ENCODE results near the gene DNAAF9.

Gene DNAAF9

GRCh38 chr20:3410464-3410863 lies 3.0 kb upstream of the DNAAF9 start:
- H3K4me3 ChIP-seq (ENCODE audit: low read depth, low read length) = no peak overlapping the region
- H3K36me3 ChIP-seq (ENCODE audit: control insufficient read depth, insufficient read depth, low read length) = no peaks in the 10 kb centered on the region
- peaks cover 4% of the 10 kb centered on the region; the same call in 1 of the 2 replicates for H3K4me1 ChIP-seq (ENCODE audit: control insufficient read depth, insufficient read depth, low read length)
- no peaks in the 10 kb centered on the region for H3K9me3 ChIP-seq (ENCODE audit: control insufficient read depth, insufficient read depth, low read length)
- no peak overlapping the region for H3K27ac ChIP-seq (ENCODE audit: low read depth, low read length)
- no peak overlapping the region for H3K9ac ChIP-seq (ENCODE audit: low read depth, low read length)
- H3K27me3 ChIP-seq (ENCODE audit: control insufficient read depth, insufficient read depth, low read length) = peaks cover 11% of the 10 kb centered on the region; the same call in 1 of the 2 replicates

- H3K9me3 ChIP-seq (ENCODE audit: control insufficient read depth, insufficient read depth, low read length) = no peaks in the 10 kb centered on the region
- H3K27me3 ChIP-seq (ENCODE audit: control insufficient read depth, insufficient read depth, low read length) = peaks cover 11% of the 10 kb centered on the region; the same call in 1 of the 2 replicates
- no peaks in the 10 kb centered on the region for H3K36me3 ChIP-seq (ENCODE audit: control insufficient read depth, insufficient read depth, low read length)
- peaks cover 4% of the 10 kb centered on the region; the same call in 1 of the 2 replicates for H3K4me1 ChIP-seq (ENCODE audit: control insufficient read depth, insufficient read depth, low read length)
- H3K4me3 ChIP-seq (ENCODE audit: low read depth, low read length) = no peak overlapping the region
- no peak overlapping the region for H3K27ac ChIP-seq (ENCODE audit: low read depth, low read length)
- H3K9ac ChIP-seq (ENCODE audit: low read depth, low read length) = no peak overlapping the region
These were observed 1.9 kb upstream of the DNAAF9 start for GRCh38 chr20:3409417-3409816.

GRCh38 chr20:3407771-3408637 lies 535 bp upstream of the DNAAF9 start:
- Histone ChIP-seq H3K9ac (ENCODE audit: low read depth, low read length) (peak overlapping the region; percentile 40; the same call in 1 of the 2 replicates), H3K9me3 (ENCODE audit: control insufficient read depth, insufficient read depth, low read length) (no peaks in the 10 kb centered on the region), H3K4me1 (ENCODE audit: control insufficient read depth, insufficient read depth, low read length) (peaks cover 4% of the 10 kb centered on the region; the same call in 1 of the 2 replicates), H3K36me3 (ENCODE audit: control insufficient read depth, insufficient read depth, low read length) (no peaks in the 10 kb centered on the region), H3K27ac (ENCODE audit: low read depth, low read length) (no peak overlapping the region), H3K27me3 (ENCODE audit: control insufficient read depth, insufficient read depth, low read length) (peaks cover 11% of the 10 kb centered on the region; the same call in 1 of the 2 replicates), H3K4me3 (ENCODE audit: low read depth, low read length) (peak overlapping the region; percentile 76)

GRCh38 chr20:3406481-3407039 lies 909 bp downstream of the DNAAF9 start:
- peak overlapping the region; percentile 41 for H3K9ac ChIP-seq (ENCODE audit: low read depth, low read length)
- no peaks in the 10 kb centered on the region for H3K9me3 ChIP-seq (ENCODE audit: control insufficient read depth, insufficient read depth, low read length)
- peaks cover 4% of the 10 kb centered on the region; the same call in 1 of the 2 replicates for H3K4me1 ChIP-seq (ENCODE audit: control insufficient read depth, insufficient read depth, low read length)
- peak overlapping the region; percentile 60 for H3K27ac ChIP-seq (ENCODE audit: low read depth, low read length)
- H3K36me3 ChIP-seq (ENCODE audit: control insufficient read depth, insufficient read depth, low read length) = no peaks in the 10 kb centered on the region
- peaks cover 11% of the 10 kb centered on the region; the same call in 1 of the 2 replicates for H3K27me3 ChIP-seq (ENCODE audit: control insufficient read depth, insufficient read depth, low read length)
- peak overlapping the region; percentile 76 for H3K4me3 ChIP-seq (ENCODE audit: low read depth, low read length)

- Histone ChIP-seq H3K36me3 (ENCODE audit: control insufficient read depth, insufficient read depth, low read length) (no peaks in the 10 kb centered on the region), H3K4me1 (ENCODE audit: control insufficient read depth, insufficient read depth, low read length) (peaks cover 4% of the 10 kb centered on the region; the same call in 1 of the 2 replicates), H3K27me3 (ENCODE audit: control insufficient read depth, insufficient read depth, low read length) (peaks cover 11% of the 10 kb centered on the region; the same call in 1 of the 2 replicates), H3K9me3 (ENCODE audit: control insufficient read depth, insufficient read depth, low read length) (no peaks in the 10 kb centered on the region), H3K9ac (ENCODE audit: low read depth, low read length) (no peak overlapping the region), H3K4me3 (ENCODE audit: low read depth, low read length) (peak overlapping the region; percentile 76), H3K27ac (ENCODE audit: low read depth, low read length) (no peak overlapping the region)
These were observed 1.6 kb downstream of the DNAAF9 start for GRCh38 chr20:3405696-3406358.

GRCh38 chr20:3405139-3405538 lies 2.3 kb downstream of the DNAAF9 start:
- Histone ChIP-seq H3K4me1 (ENCODE audit: control insufficient read depth, insufficient read depth, low read length) (peaks cover 4% of the 10 kb centered on the region; the same call in 1 of the 2 replicates), H3K36me3 (ENCODE audit: control insufficient read depth, insufficient read depth, low read length) (no peaks in the 10 kb centered on the region), H3K9ac (ENCODE audit: low read depth, low read length) (no peak overlapping the region), H3K27ac (ENCODE audit: low read depth, low read length) (no peak overlapping the region), H3K27me3 (ENCODE audit: control insufficient read depth, insufficient read depth, low read length) (peaks cover 11% of the 10 kb centered on the region; the same call in 1 of the 2 replicates), H3K9me3 (ENCODE audit: control insufficient read depth, insufficient read depth, low read length) (no peaks in the 10 kb centered on the region), H3K4me3 (ENCODE audit: low read depth, low read length) (no peak overlapping the region)

GRCh38 chr20:3404402-3404801 lies 3.1 kb downstream of the DNAAF9 start:
- peaks cover 11% of the 10 kb centered on the region; the same call in 1 of the 2 replicates for H3K27me3 ChIP-seq (ENCODE audit: control insufficient read depth, insufficient read depth, low read length)
- H3K9ac ChIP-seq (ENCODE audit: low read depth, low read length) = no peak overlapping the region
- H3K4me3 ChIP-seq (ENCODE audit: low read depth, low read length) = no peak overlapping the region
- peaks cover 4% of the 10 kb centered on the region; the same call in 1 of the 2 replicates for H3K4me1 ChIP-seq (ENCODE audit: control insufficient read depth, insufficient read depth, low read length)
- no peaks in the 10 kb centered on the region for H3K9me3 ChIP-seq (ENCODE audit: control insufficient read depth, insufficient read depth, low read length)
- no peak overlapping the region for H3K27ac ChIP-seq (ENCODE audit: low read depth, low read length)
- no peaks in the 10 kb centered on the region for H3K36me3 ChIP-seq (ENCODE audit: control insufficient read depth, insufficient read depth, low read length)

GRCh38 chr20:3403741-3404140 lies 3.7 kb downstream of the DNAAF9 start:
- Histone ChIP-seq H3K27me3 (ENCODE audit: control insufficient read depth, insufficient read depth, low read length) (peaks cover 11% of the 10 kb centered on the region; the same call in 1 of the 2 replicates), H3K4me3 (ENCODE audit: low read depth, low read length) (no peak overlapping the region)

GRCh38 chr20:3402453-3402852 lies 5.0 kb downstream of the DNAAF9 start:
- no peak overlapping the region for H3K27ac ChIP-seq (ENCODE audit: low read depth, low read length)
- H3K27me3 ChIP-seq (ENCODE audit: control insufficient read depth, insufficient read depth, low read length) = peaks cover 11% of the 10 kb centered on the region; the same call in 1 of the 2 replicates
- no peaks in the 10 kb centered on the region for H3K36me3 ChIP-seq (ENCODE audit: control insufficient read depth, insufficient read depth, low read length)
- H3K9ac ChIP-seq (ENCODE audit: low read depth, low read length) = no peak overlapping the region
- H3K4me1 ChIP-seq (ENCODE audit: control insufficient read depth, insufficient read depth, low read length) = no peaks in the 10 kb centered on the region
- H3K9me3 ChIP-seq (ENCODE audit: control insufficient read depth, insufficient read depth, low read length) = no peaks in the 10 kb centered on the region
- H3K4me3 ChIP-seq (ENCODE audit: low read depth, low read length) = no peak overlapping the region

More at GRCh38 chr20:3403741-3404140, 3.7 kb downstream of the DNAAF9 start:
- no peak overlapping the region for H3K27ac ChIP-seq (ENCODE audit: low read depth, low read length)
- H3K9me3 ChIP-seq (ENCODE audit: control insufficient read depth, insufficient read depth, low read length) = no peaks in the 10 kb centered on the region
- H3K9ac ChIP-seq (ENCODE audit: low read depth, low read length) = no peak overlapping the region
- H3K36me3 ChIP-seq (ENCODE audit: control insufficient read depth, insufficient read depth, low read length) = no peaks in the 10 kb centered on the region
- H3K4me1 ChIP-seq (ENCODE audit: control insufficient read depth, insufficient read depth, low read length) = peaks cover 4% of the 10 kb centered on the region; the same call in 1 of the 2 replicates

- H3K4me3 ChIP-seq (ENCODE audit: low read depth, low read length) = no peak overlapping the region
- H3K9me3 ChIP-seq (ENCODE audit: control insufficient read depth, insufficient read depth, low read length) = 0 out of 2 replicates have a peak, but pooled peaks cover 3% of the 10 kb centered on the region
These were observed 7.0 kb downstream of the DNAAF9 start for GRCh38 chr20:3400260-3401155.

More at GRCh38 chr20:3400260-3401155, 7.0 kb downstream of the DNAAF9 start:
- no peaks in the 10 kb centered on the region for H3K4me1 ChIP-seq (ENCODE audit: control insufficient read depth, insufficient read depth, low read length)
- no peaks in the 10 kb centered on the region for H3K27me3 ChIP-seq (ENCODE audit: control insufficient read depth, insufficient read depth, low read length)
- H3K36me3 ChIP-seq (ENCODE audit: control insufficient read depth, insufficient read depth, low read length) = no peaks in the 10 kb centered on the region
- no peak overlapping the region for H3K9ac ChIP-seq (ENCODE audit: low read depth, low read length)
- no peak overlapping the region for H3K27ac ChIP-seq (ENCODE audit: low read depth, low read length)
